SK-N-SH treated with all-trans-retinoic acid at 6 μM for 48 hours (cell line): ENCODE measurements around the gene ANO10.

ENCODE experiments used
- ATAC-seq: fragments of 200-7000 bp; cut with Tn5 transposase; 3 replicates; pipeline ENCODE4 v1.9.1; 2020; ENCODE audit warnings: mild to moderate bottlenecking, moderate library complexity
- ARNTL ChIP-seq: fragments of 450-650 bp; formaldehyde crosslinking; IDR thresholded peaks from 2 replicates; pipeline ENCODE4 v1.5.0; 2020; ENCODE audit warnings: low read depth, mild to moderate bottlenecking, moderate library complexity, borderline replicate concordance
- BACH2 ChIP-seq: fragments of 250-450 bp; sonication (Bioruptor Pico); IDR thresholded peaks from 2 replicates; pipeline ENCODE4 v1.9.0; 2021; ENCODE audit warnings: mild to moderate bottlenecking, borderline replicate concordance
- CSDC2 ChIP-seq: fragments of 250-450 bp; sonication (Bioruptor Pico); IDR thresholded peaks from 2 replicates; pipeline ENCODE4 v1.5.0; 2020; ENCODE audit warnings: mild to moderate bottlenecking, moderate library complexity
- ESRRG ChIP-seq: fragments of 250-450 bp; sonication (Bioruptor Pico); IDR thresholded peaks from 2 replicates; pipeline ENCODE4 v1.6.1; 2021; ENCODE audit warnings: mild to moderate bottlenecking
- GLIS3 ChIP-seq: fragments of 250-450 bp; sonication (Bioruptor Pico); IDR thresholded peaks from 2 replicates; pipeline ENCODE4 v1.5.0; 2020; ENCODE audit warnings: mild to moderate bottlenecking, moderate library complexity
- PPARA ChIP-seq: fragments of 250-450 bp; sonication (Bioruptor Pico); IDR thresholded peaks from 2 replicates; pipeline ENCODE4 v1.5.0; 2020; ENCODE audit warnings: mild to moderate bottlenecking, borderline replicate concordance
- RARB ChIP-seq: fragments of 250-450 bp; sonication (Bioruptor Pico); IDR thresholded peaks from 2 replicates; pipeline ENCODE4 v1.8.0; 2021; ENCODE audit warnings: mild to moderate bottlenecking, moderate library complexity
- SNAI2 ChIP-seq: fragments of 250-450 bp; sonication (Bioruptor Pico); IDR thresholded peaks from 2 replicates; pipeline ENCODE4 v1.5.0; 2020; ENCODE audit warnings: mild to moderate bottlenecking, moderate library complexity
- TCF4 ChIP-seq: fragments of 250-450 bp; sonication (Bioruptor Pico); IDR thresholded peaks from 2 replicates; pipeline ENCODE4 v1.8.0; 2021; ENCODE audit warnings: mild to moderate bottlenecking, moderate library complexity, borderline replicate concordance
- TOX ChIP-seq: fragments of 250-450 bp; sonication (Bioruptor Pico); IDR thresholded peaks from 2 replicates; pipeline ENCODE4 v1.8.0; 2021; ENCODE audit warnings: mild to moderate bottlenecking, moderate library complexity, borderline replicate concordance
- ZC3H10 ChIP-seq: fragments of 250-450 bp; sonication (Bioruptor Pico); IDR thresholded peaks from 2 replicates; pipeline ENCODE4 v1.5.1; 2021; ENCODE audit warnings: mild to moderate bottlenecking, moderate library complexity
- ZFP3 ChIP-seq: fragments of 250-450 bp; sonication (Bioruptor Pico); IDR thresholded peaks from 2 replicates; pipeline ENCODE4 v1.5.0; 2020; ENCODE audit warnings: mild to moderate bottlenecking, moderate library complexity
- ZFP30 ChIP-seq: fragments of 450-650 bp; formaldehyde crosslinking; IDR thresholded peaks from 2 replicates; pipeline ENCODE4 v1.5.0; 2022; ENCODE audit warnings: mild to moderate bottlenecking, moderate library complexity
- ZNF565 ChIP-seq: fragments of 450-650 bp; formaldehyde crosslinking; conservative IDR thresholded peaks from 2 replicates; pipeline ENCODE4 v1.5.0; 2020; ENCODE audit warnings: low read depth, mild to moderate bottlenecking, moderate library complexity
- ZNF70 ChIP-seq: fragments of 450-650 bp; formaldehyde crosslinking; IDR thresholded peaks from 2 replicates; pipeline ENCODE4 v1.5.0; 2020; ENCODE audit warnings: mild to moderate bottlenecking, moderate library complexity
- ZNF8 ChIP-seq: fragments of 450-650 bp; formaldehyde crosslinking; IDR thresholded peaks from 2 replicates; pipeline ENCODE4 v1.5.0; 2020; ENCODE audit warnings: mild to moderate bottlenecking, moderate library complexity
- TF ChIP-seq, protein P1 (sequence below): fragments of 250-450 bp; sonication (Bioruptor Pico); IDR thresholded peaks from 2 replicates; pipeline ENCODE4 v1.5.0; 2020; ENCODE audit warnings: mild to moderate bottlenecking, moderate library complexity
- TF ChIP-seq, protein P2 (sequence below): fragments of 250-450 bp; sonication (Bioruptor Pico); IDR thresholded peaks from 2 replicates; pipeline ENCODE4 v1.5.1; 2021; ENCODE audit warnings: mild to moderate bottlenecking, moderate library complexity
- TF ChIP-seq, protein P3 (sequence below): fragments of 250-450 bp; sonication (Bioruptor Pico); IDR thresholded peaks from 2 replicates; pipeline ENCODE4 v1.5.1; 2020; ENCODE audit warnings: low read depth, mild to moderate bottlenecking, moderate library complexity

ANO10 gene

DNA sequence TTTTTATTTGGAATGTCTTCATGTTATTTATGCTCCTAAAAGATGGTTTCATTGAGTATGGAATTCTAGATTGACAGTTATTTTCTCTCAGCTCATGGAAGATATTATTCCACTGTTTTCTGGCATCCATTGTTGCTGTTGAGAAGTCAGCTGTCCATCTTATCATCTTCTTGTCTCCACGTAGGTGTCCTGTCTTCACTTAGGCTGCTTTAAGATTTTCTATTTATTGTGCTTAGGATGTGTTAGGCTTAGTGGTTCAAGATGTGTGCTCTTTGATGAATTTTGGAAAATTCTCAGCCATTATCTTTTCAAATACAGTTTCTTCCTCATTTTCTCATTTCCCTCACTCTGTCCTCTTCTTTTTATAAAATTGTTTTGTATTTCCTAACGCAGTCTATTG, 283.5 kb downstream of the ANO10 start (continued):
- no peak for TF ChIP-seq TOX (CRISPR knock-in tag)

DNA sequence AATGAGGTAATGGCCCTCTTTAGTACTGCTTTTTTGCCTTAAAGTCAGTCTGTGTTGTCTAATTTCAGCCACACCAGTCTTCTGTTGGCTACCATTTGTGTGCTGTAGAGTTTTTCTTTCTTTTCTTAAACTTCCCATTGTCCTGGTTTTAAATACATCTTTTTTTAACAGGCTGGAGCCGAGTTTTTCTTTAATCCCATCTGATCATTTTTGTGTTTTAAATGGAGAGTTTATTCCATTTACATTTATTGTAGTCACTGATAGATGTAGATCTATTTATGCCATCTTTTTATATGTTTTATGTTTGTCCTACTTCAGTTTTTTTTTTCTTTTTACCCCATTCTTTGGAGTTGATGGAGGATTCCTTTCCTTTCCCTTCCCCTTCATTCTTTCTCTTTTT, 286.0 kb downstream of the ANO10 start:
- no peak for ATAC-seq
- TF ChIP-seq ARNTL (CRISPR knock-in tag), result no peak
- TF ChIP-seq, protein P1, sequence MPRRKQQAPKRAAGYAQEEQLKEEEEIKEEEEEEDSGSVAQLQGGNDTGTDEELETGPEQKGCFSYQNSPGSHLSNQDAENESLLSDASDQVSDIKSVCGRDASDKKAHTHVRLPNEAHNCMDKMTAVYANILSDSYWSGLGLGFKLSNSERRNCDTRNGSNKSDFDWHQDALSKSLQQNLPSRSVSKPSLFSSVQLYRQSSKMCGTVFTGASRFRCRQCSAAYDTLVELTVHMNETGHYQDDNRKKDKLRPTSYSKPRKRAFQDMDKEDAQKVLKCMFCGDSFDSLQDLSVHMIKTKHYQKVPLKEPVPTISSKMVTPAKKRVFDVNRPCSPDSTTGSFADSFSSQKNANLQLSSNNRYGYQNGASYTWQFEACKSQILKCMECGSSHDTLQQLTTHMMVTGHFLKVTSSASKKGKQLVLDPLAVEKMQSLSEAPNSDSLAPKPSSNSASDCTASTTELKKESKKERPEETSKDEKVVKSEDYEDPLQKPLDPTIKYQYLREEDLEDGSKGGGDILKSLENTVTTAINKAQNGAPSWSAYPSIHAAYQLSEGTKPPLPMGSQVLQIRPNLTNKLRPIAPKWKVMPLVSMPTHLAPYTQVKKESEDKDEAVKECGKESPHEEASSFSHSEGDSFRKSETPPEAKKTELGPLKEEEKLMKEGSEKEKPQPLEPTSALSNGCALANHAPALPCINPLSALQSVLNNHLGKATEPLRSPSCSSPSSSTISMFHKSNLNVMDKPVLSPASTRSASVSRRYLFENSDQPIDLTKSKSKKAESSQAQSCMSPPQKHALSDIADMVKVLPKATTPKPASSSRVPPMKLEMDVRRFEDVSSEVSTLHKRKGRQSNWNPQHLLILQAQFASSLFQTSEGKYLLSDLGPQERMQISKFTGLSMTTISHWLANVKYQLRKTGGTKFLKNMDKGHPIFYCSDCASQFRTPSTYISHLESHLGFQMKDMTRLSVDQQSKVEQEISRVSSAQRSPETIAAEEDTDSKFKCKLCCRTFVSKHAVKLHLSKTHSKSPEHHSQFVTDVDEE, result no peak
- no peak for TF ChIP-seq ZFP3
- TF ChIP-seq ZNF565 (CRISPR knock-in tag), result no peak
- no peak for TF ChIP-seq BACH2 (CRISPR knock-in tag)
- TF ChIP-seq, protein P2, sequence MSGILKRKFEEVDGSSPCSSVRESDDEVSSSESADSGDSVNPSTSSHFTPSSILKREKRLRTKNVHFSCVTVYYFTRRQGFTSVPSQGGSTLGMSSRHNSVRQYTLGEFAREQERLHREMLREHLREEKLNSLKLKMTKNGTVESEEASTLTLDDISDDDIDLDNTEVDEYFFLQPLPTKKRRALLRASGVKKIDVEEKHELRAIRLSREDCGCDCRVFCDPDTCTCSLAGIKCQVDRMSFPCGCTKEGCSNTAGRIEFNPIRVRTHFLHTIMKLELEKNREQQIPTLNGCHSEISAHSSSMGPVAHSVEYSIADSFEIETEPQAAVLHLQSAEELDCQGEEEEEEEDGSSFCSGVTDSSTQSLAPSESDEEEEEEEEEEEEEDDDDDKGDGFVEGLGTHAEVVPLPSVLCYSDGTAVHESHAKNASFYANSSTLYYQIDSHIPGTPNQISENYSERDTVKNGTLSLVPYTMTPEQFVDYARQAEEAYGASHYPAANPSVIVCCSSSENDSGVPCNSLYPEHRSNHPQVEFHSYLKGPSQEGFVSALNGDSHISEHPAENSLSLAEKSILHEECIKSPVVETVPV, result no peak
- no peak for TF ChIP-seq ZFP30
- TF ChIP-seq GLIS3, result no peak
- TF ChIP-seq CSDC2 (CRISPR knock-in tag), result no peak
- TF ChIP-seq, protein P3, sequence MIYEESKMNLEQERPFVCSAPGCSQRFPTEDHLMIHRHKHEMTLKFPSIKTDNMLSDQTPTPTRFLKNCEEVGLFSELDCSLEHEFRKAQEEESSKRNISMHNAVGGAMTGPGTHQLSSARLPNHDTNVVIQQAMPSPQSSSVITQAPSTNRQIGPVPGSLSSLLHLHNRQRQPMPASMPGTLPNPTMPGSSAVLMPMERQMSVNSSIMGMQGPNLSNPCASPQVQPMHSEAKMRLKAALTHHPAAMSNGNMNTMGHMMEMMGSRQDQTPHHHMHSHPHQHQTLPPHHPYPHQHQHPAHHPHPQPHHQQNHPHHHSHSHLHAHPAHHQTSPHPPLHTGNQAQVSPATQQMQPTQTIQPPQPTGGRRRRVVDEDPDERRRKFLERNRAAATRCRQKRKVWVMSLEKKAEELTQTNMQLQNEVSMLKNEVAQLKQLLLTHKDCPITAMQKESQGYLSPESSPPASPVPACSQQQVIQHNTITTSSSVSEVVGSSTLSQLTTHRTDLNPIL (CRISPR knock-in tag), result no peak
- no peak for TF ChIP-seq ESRRG (CRISPR knock-in tag)
- TF ChIP-seq ZNF8, result no peak

DNA sequence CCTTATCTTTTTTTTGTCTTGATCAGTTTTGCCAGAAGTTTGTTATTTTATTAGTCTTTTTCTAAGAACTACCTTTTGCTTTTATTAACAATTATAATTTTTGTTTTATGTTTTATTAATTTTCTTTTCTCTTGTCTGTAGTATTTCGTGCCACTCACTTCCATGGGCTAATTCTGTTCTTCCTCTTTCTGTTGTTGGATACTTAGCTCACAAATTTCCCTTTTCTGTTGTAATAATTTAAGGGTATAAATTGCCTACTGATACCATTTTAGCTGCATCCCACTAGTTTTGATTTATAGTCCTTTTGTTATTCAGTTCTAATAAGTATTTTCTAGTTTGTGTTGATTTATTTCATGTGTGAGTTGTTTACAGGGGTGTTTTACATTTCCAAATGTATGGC, 286.8 kb downstream of the ANO10 start:
- no peak for TF ChIP-seq RARB (CRISPR knock-in tag)
- no peak for TF ChIP-seq ZNF565 (CRISPR knock-in tag)
- no peak for TF ChIP-seq ZFP30
- no peak for TF ChIP-seq GLIS3
- TF ChIP-seq ZNF8, result no peak
- no peak for TF ChIP-seq PPARA (CRISPR knock-in tag)
- no peak for TF ChIP-seq BACH2 (CRISPR knock-in tag)
- TF ChIP-seq, all 23 proteins: peak for 0
- ATAC-seq, result no peak

DNA sequence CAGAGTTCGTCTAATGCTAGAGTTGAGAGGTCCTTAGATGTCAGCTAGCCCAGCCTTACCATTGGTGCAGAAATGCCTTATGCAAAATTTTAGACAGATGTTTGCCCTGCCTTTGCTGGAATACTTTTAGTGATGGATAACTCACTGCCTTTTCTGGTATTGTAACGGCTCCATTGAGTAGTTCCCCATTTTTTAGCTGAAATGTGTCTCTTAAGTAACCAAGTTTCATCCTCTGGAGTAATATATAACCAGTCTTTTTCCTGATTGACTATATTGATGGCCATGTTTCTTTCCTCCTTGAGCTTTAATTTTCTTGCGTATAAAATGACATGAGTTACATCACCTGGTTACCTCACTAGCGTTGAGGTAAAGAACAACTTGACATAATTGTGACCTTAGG, 290.4 kb downstream of the ANO10 start:
- TF ChIP-seq, protein P1, result no peak
- TF ChIP-seq ZNF565 (CRISPR knock-in tag) (no peak), SNAI2 (CRISPR knock-in tag) (no peak), ESRRG (CRISPR knock-in tag) (no peak)
- no peak for ATAC-seq

DNA sequence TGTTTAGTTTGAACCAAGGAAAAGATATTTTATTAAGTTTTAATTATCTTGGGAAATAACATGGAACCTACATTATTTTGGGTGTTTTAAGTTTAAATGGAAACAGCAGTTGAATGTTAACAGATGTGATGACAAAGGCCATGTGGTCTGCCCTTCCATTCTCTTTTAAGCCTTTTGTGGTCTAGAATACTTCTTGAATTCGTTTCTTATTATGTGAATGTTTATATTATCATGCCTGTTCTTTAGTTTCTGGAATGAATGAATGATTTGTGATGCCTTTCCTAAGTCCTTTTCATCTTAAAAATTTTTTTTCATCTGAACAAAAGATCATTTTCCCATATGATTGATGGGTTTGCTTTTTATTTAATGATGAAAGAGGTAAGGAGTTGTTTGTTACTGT, 290.8 kb downstream of the ANO10 start:
- no peak for ATAC-seq
- no peak for TF ChIP-seq ZFP3
- no peak for TF ChIP-seq ARNTL (CRISPR knock-in tag)
- TF ChIP-seq TCF4 (CRISPR knock-in tag), result no peak
- TF ChIP-seq CSDC2 (CRISPR knock-in tag), result no peak
- TF ChIP-seq ZC3H10 (CRISPR knock-in tag), result no peak
- TF ChIP-seq ZNF70 (CRISPR knock-in tag), result no peak
- no peak for TF ChIP-seq BACH2 (CRISPR knock-in tag)
- TF ChIP-seq, all 23 proteins: peak for 0
